ENCODE data around the gene SNRNP200. TPM values are rescaled to one million over a fixed set of nuclear protein-coding genes. Genes with fewer than 3 reads are reported as not detected.
A peak's percentile ranks its signal among the peaks of the same experiment; 100 is the strongest.

The SNRNP200 gene
- total RNA-seq, 2 donors from 2014 or later, result 190 to 211 TPM

DNA sequence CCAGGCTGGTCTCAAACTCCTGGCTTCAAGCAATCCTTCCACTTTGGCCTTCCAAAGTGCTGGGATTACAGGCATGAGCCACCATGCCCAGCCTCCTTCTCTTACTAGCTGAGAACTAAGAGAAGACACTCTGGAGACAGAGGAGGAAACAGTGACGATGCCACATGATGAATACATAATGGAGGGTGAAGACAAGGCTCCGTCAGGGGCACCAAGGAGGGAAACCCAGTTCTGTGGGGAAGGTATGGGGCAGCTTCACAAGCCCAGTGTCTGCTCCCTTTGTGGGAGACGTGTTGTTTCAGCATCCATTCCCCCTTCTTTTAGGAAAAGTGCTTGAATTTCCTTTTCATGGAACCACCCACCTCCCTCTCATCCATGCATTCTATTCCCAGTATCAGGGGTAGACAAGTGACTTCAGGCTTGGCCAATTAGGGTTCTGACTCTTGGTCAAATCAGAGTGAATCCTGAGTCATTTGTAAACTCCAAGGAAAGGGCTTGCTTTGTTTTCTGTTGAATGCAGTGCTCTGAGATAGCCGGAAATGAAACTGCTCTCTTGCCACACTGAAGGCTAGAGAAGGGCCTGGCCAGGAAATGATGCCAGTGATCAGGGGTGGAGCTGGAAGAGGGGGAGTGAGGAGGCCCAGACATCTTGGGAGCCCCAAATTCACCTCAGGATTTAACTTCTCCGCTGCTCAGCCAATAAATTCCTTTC lies 63.3 kb downstream of the SNRNP200 start:
- Histone ChIP-seq H3K27ac (ENCODE audit: low read depth, low read length) (no peak overlapping the region), H3K4me3 (ENCODE audit: low read length) (no peak overlapping the region), H3K9me3 (ENCODE audit: control insufficient read depth, low read length) (no peaks in the 10 kb centered on the region), H3K4me1 (ENCODE audit: control insufficient read depth, insufficient read depth, low read length) (no peaks in the 10 kb centered on the region), H3K27me3 (ENCODE audit: control insufficient read depth, insufficient read depth, low read length, poor library complexity, severe bottlenecking) (no peaks in the 10 kb centered on the region), H3K36me3 (ENCODE audit: control insufficient read depth, insufficient read depth, low read length) (no peaks in the 10 kb centered on the region), H3K9ac (ENCODE audit: extremely low read depth, low read length, poor library complexity, severe bottlenecking) (no peak overlapping the region)
- Mint-ChIP-seq H3K9me3 (no peaks in the 10 kb centered on the region), H3K4me3 (no peak overlapping the region), H3K36me3 (ENCODE audit: low read depth) (peaks cover 10% of the 10 kb centered on the region), H3K4me1 (peaks cover 7% of the 10 kb centered on the region), H3K27me3 (ENCODE audit: insufficient read depth) (peaks cover 1% of the 10 kb centered on the region), H3K27ac (no peak overlapping the region)
- WGBS, 2 experiments (ENCODE audit: insufficient coverage in 1 of 2, insufficient read length in 1 of 2), result 91 to 97% methylated on average over 5 of the region's 5 CpGs
- no peak for DNase-seq
- no peak for TF ChIP-seq CTCF (conservative IDR thresholded peaks at IDR 0.05)

- H3K4me1 ChIP-seq (ENCODE audit: control insufficient read depth, insufficient read depth, low read length), result no peaks in the 10 kb centered on the region
- H3K4me3 Mint-ChIP-seq, result no peak overlapping the region
- peaks cover 7% of the 10 kb centered on the region for H3K4me1 Mint-ChIP-seq
- H3K4me3 ChIP-seq (ENCODE audit: low read length), result no peak overlapping the region
- WGBS, 2 experiments (ENCODE audit: insufficient coverage in 1 of 2, insufficient read length in 1 of 2), result 64 to 83% methylated on average over 2 of the region's 2 CpGs
- H3K27ac ChIP-seq (ENCODE audit: low read depth, low read length), result no peak overlapping the region
- no peaks in the 10 kb centered on the region for H3K9me3 Mint-ChIP-seq
- H3K9ac ChIP-seq (ENCODE audit: extremely low read depth, low read length, poor library complexity, severe bottlenecking), result no peak overlapping the region
- no peaks in the 10 kb centered on the region for H3K36me3 ChIP-seq (ENCODE audit: control insufficient read depth, insufficient read depth, low read length)
- peaks cover 10% of the 10 kb centered on the region for H3K36me3 Mint-ChIP-seq (ENCODE audit: low read depth)
- TF ChIP-seq CTCF (conservative IDR thresholded peaks at IDR 0.05), result peak; percentile 67
- H3K9me3 ChIP-seq (ENCODE audit: control insufficient read depth, low read length), result no peaks in the 10 kb centered on the region
- DNase-seq, result peak; percentile 79
- no peaks in the 10 kb centered on the region for H3K27me3 ChIP-seq (ENCODE audit: control insufficient read depth, insufficient read depth, low read length, poor library complexity, severe bottlenecking)
- H3K27me3 Mint-ChIP-seq (ENCODE audit: insufficient read depth), result peaks cover 1% of the 10 kb centered on the region
- H3K27ac Mint-ChIP-seq, result no peak overlapping the region
Observed at GRCh38 chr2:96241227-96241626, 64.1 kb downstream of the SNRNP200 start.

DNA sequence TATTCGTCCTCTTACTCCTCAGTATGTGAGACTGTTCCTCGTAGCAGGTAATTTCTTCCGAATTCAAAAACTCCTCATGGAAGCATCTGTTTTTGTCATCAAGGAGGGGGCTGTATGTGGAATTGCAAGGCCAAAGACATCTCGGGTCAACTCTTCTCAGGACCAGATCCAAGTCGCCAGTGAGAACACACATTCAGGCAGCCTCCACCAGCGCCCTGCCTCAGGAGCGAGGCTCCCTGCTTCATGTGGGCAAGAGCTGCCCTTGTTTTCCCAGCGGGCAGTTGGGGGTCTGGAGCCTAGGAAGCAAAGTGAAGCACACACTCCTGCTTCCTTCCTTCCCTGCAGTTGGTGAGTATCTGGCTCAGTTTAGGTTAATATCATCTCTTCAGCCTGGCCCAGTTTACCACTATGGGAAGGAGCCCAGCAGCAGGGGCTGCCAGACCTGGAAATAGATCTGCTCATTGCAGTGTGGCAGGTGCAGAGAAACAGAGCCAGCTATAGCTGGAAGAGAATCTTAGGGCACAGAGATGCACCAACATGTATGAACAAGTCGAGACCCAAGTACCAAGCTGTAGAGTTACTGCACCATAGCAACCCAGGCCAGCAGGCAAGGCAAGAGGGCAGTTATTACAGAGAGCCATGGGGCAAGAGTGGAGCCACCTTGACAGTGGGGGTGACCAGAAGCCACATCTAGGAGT lies 64.9 kb downstream of the SNRNP200 start:
- H3K9ac ChIP-seq (ENCODE audit: extremely low read depth, low read length, poor library complexity, severe bottlenecking), result no peak overlapping the region
- no peak overlapping the region for H3K27ac Mint-ChIP-seq
- WGBS, 2 experiments (ENCODE audit: insufficient coverage in 1 of 2, insufficient read length in 1 of 2), result 91 to 98% methylated on average over 8 to 9 of the region's 9 CpGs
- H3K27me3 Mint-ChIP-seq (ENCODE audit: insufficient read depth), result no peaks in the 10 kb centered on the region
- H3K4me3 Mint-ChIP-seq, result no peak overlapping the region
- H3K36me3 ChIP-seq (ENCODE audit: control insufficient read depth, insufficient read depth, low read length), result no peaks in the 10 kb centered on the region
- H3K9me3 ChIP-seq (ENCODE audit: control insufficient read depth, low read length), result no peaks in the 10 kb centered on the region
- no peak for DNase-seq
- peaks cover 10% of the 10 kb centered on the region for H3K36me3 Mint-ChIP-seq (ENCODE audit: low read depth)
- H3K27ac ChIP-seq (ENCODE audit: low read depth, low read length), result no peak overlapping the region
- no peaks in the 10 kb centered on the region for H3K9me3 Mint-ChIP-seq
- H3K4me1 ChIP-seq (ENCODE audit: control insufficient read depth, insufficient read depth, low read length), result no peaks in the 10 kb centered on the region
- no peaks in the 10 kb centered on the region for H3K27me3 ChIP-seq (ENCODE audit: control insufficient read depth, insufficient read depth, low read length, poor library complexity, severe bottlenecking)
- H3K4me3 ChIP-seq (ENCODE audit: low read length), result no peak overlapping the region
- no peak for TF ChIP-seq CTCF (conservative IDR thresholded peaks at IDR 0.05)
- peaks cover 7% of the 10 kb centered on the region for H3K4me1 Mint-ChIP-seq

All from endodermal cell (in vitro differentiated cells).